HG03460 (cell line): Measurements from ENCODE around the gene ATOH8.

Source experiments
- ATAC-seq: cut with Tn5 transposase; IDR thresholded peaks from one replicate; pipeline ENCODE4 v1.9.1; 2021; ENCODE audit not compliant: unreplicated experiment

Gene ATOH8

DNA sequence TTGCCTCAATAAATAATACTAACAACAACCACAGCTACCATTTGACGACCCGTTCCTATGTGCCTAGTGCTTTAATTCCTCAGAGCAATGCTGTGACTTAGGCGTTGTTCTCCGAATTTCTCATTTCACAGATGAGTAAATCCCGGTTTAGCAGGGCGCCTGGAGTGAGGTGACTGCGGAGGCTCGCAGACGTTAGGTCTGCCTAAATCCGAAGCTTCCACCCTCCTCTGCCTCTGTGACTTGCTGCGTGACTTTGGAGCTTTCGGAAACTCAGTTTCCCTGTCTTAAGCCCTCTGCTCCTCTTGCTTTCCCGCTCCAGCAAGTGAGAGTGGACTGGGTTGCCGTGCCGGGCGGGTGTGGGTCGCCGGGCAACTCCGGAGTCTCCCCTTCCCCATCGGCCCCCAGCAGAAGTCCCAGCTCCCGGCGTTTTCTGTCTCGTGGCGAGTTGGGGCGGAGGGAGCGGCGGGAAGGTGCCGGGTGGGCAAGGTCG is 711 bp upstream of the ATOH8 start:
- ATAC-seq, result no peak

DNA sequence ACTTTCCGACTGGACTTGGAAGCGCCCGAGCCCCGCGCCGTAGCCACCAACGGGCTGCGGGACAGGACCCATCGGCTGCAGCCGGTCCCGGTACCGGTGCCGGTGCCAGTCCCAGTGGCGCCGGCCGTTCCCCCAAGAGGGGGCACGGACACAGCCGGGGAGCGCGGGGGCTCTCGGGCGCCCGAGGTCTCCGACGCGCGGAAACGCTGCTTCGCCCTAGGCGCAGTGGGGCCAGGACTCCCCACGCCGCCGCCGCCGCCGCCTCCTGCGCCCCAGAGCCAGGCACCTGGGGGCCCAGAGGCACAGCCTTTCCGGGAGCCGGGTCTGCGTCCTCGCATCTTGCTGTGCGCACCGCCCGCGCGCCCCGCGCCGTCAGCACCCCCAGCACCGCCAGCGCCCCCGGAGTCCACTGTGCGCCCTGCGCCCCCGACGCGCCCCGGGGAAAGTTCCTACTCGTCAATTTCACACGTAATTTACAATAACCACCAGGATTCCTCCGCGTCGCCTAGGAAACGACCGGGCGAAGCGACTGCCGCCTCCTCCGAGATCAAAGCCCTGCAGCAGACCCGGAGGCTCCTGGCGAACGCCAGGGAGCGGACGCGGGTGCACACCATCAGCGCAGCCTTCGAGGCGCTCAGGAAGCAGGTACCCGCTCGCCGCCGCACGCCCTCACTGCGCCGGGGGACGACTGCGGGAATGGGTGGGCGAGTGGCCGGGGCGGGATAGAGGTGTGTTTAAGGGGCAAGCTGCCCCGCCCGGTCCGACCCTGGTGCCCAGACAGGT is 713 bp downstream of the ATOH8 start:
- no peak for ATAC-seq

DNA sequence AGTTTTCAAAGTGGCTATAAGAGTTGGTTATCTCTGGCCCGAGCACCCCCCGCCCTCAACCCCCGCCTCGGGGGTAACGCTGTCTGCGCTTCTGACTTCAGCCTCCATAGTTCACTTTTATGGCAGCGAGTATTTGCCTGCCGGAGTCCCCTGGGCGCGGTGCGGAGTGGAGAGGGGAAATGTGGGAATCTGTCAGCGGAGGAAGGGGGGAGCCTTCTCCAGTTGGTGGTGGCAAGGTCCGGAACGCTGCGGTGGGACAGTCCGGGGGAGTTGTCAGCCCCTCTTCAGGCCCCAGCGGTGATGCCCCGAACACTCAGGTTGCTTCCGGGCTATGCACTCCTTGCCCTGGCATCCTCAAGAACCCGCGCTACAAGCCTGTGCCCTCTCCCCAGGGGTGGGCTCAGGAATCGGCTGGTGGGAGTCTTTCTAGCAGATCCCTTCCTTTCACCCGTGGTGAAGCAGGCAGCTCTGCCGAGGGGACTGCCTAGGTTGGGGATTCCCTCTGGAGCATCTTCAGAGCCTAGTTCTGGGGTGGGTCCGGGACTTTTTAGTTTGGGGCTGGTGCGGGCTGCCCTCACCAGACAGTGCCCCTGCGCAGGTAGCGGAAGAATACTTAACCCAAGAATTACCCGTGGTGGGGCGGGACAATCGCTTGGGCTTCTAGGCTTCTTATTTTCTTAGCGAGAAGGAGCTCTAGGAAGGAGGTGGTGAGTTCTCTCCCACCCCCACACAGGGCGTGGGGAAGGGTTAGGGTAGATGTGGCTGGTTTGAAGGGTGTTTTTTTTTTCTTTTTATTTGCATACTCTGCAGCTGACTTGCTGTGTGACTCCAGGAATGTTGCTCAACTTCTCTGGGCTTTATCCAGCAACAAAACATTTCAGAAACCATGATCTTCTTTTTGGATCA is 1.6 kb downstream of the ATOH8 start:
- ATAC-seq, result no peak

DNA sequence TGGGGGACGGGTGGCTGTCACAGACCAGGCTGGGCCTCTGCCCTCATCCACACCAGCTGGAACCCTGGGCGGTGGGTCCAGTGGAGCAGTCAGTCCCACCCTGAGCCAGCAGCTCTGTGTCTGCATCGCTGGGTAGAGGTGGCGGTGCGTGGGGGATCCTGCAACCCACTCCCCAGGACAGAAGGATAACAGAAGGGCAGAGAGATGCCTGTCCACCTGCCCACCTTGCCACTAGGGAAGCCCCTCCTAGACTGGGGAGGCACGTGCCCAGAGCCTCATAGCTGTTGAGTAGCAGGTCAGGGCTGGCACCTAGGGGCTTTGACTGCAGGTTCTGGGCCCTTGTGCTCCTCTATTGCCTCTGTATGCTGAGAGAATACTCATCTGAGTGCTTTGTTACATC is 2.4 kb downstream of the ATOH8 start:
- ATAC-seq, result no peak

DNA sequence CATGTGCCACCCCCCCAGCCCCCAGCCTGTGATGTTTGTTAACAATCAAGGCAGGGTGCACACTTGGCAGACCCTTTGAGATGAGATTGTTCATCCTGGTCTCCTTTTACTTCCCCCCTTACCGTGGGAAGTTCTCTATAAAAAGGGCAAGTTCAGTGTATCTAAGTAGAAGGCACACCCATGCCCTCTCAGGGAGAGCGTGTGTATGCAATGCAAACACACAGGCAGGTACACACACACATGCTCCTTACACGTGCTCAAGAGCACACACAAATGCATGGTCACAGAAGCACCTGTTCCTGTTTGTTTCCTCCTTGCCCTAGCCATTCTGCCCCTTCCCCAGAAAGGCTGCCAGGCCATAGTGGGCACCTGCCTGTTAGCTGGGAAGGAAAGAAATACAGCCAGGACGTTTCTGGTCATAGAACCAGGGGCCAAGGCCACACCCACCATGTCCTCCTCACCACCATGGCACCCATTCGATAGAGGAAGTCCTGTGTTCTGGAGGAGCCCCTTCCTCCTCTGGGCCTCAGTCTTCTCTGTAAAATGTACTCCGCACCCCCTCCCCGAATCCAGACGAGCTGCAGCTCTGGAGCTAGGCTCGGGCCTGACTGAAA is 3.1 kb downstream of the ATOH8 start:
- no peak for ATAC-seq

DNA sequence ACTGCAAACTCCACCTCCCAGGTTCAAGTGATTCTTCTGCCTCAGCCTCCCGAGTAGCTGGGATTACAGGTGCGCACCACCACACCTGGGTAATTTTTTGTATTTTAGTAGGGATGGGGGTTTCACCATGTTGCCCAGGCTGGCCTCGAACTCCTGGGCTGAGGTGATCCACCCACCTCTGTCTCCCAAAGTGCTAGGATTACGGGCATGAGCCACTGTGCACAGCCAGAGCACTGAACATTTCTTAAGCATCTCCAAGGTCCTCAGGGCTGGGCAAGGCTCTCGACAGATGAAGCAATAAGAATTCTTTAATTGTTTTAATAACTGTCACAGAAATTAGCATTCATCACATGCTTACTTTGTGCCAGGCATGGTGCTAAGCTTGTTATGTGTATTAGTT is 4.1 kb downstream of the ATOH8 start:
- ATAC-seq, result no peak

DNA sequence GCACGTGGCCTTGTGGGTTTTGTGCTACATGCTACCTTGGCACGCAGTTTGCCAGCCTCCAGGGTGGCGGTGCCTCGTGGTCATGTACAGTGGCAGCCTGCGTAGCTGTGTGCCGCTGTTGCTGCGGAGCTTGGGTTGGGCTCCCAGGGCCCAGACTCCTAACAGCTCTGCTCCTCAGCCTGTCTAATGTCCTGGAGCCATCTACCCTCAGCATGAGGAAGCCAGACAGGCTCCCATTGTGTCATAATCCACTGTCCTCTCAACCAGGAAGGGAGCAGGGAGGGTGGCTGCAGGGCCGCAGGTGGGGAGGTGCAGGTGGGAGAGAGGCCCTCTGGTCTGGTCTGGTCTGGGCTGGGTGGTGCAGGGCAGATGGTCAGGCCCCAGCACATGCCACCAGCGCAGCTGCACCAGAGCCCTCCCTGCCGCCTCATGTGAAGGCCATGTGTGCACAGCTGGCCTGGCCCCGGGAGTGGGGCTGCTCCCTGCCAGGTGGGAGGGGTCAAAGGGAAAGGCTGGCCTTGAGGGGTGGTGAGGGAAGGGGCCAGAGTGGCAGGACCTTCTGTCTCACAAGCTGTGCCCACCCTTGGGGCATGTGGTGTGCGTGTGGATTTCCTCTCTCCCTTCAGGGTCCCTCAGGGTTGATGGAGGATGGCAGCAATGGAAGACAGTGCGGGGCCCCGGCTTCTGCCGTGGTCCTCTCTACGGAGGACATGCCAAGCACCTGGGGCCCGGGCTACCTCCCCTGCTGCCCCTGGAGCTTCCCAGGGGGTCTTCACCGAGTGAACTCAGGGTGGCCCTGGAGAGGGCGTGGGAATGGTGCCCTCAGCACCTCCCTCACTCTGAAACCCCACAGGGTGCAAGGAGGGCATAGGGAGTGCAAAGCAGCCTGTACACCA is 4.8 kb downstream of the ATOH8 start:
- no peak for ATAC-seq

DNA sequence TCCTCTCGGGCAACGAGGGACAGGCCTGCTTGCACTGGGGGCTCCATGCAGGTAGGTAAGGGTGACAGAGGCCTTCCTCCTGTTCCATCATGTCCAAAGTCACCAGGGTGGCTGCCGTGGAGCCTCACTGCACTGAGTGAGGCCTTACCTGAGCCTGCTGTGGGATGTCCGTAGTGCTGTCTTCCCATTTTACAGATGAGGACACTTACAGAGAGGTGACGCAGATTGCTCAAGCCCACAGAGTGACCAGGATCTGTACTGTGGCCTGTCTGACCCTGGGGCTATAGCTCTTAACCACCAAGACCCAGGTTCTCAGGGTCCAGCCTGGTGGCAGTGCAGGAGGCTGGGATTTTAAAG is 5.4 kb downstream of the ATOH8 start:
- no peak for ATAC-seq

DNA sequence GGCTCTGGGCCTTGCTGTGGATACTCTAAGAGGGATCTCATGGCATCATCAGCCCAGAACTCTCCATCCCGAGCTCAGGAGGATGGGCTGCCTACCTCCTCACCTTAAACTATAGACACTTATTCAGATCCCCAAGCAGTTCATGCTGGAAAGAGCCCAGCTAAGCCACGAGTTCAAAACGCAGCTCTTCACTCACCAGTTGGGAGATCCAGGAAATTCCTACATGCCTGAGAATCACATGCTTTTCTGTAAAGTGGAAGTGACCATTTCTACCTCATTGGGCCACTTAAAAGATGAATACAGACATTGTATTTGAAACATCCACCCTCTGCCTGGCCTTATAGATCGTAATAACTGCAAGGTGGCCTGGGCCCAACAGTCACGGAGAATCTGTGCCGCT is 6.6 kb downstream of the ATOH8 start:
- no peak for ATAC-seq

DNA sequence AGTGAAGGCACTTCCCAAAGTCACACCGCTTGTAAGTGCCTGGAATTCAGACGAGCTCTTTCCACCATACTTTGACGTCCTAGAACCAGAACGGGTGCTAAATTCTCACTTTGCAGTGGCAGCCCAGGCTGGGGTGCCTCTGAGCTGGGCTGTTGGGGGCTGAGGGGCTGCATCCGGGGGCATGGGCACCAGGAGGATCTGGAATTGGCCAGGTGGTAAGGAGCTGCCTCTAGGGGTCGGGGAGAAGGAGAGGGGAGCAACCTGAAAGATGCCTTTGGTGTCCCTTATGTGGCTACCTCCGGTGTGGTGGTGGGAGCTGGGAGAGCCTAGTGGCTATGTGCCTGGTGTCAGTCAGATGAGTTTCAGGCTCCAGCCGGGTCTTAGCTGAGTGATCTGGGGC is 7.1 kb downstream of the ATOH8 start:
- no peak for ATAC-seq

DNA sequence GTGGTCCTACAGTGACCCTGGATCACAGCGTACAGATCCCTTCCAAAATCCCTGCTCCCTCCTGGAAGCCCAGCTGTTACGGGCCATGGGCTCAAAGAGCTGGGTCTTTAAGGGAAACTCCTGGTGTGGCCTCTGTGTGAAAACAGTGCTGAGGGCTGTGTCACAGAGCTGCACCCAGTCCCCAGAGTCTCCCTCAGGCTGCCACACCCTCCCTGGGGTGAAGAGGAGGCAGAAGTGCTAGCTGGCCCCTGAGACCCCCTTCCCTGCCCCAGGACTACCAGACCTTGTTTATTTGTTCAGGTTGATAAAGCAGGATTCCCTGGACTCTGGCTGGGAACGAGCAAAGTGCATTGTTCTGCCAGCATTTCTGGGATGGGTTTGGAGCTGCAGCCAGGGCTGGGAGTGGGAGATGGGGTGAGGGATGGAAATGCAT is 7.7 kb downstream of the ATOH8 start:
- ATAC-seq, result no peak

DNA sequence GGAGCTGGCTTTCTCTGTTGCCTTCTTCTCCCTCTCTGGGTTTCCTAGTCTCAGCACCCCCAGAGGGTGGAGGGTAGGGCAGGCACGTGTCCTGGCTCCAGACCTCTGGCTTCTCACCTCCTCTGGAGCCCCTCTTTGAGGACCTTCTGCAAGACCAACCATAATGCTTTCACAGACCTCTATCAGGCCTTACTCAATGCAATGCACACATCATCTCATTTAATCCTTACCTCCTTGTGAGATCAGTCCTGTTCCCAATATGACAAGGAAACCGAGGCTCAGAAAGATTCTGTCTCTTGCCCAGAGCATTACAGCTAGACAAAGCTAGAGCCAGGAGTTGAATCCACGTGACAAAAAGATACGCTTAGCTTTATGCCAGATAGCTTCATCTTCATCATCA is 8.2 kb downstream of the ATOH8 start:
- ATAC-seq, result no peak

DNA sequence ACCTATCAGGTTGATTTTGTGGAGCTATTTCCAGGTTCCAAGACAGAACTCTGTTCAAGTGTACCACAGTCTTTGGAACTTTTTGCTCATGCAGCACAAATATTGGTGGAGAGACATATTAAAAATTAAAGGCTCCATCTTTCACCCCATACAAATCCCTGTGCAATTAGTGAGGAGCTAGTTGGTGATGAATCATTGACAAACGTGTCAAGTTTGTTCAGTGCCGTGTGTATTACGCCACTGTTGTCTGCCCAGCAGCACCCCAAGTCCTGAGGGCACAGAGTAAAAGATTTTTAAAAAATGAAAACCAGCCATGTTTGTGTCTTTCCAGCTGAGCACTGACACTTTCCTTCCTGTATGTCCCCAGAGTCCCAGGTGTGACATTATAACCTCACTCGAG is 9.3 kb downstream of the ATOH8 start:
- ATAC-seq, result no peak

DNA sequence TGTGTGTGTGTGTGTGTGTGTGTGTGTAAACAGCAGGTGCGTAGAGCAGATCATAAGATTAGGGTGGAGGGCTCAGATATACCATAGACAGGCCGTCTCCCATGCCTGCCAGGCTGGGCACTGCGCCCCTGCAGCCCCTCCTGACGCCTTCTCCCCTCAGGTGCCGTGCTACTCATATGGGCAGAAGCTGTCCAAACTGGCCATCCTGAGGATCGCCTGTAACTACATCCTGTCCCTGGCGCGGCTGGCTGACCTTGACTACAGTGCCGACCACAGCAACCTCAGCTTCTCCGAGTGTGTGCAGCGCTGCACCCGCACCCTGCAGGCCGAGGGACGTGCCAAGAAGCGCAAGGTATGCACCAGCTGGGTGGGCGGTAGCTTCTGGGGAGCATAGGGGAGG is 10.0 kb downstream of the ATOH8 start:
- ATAC-seq, result no peak

DNA sequence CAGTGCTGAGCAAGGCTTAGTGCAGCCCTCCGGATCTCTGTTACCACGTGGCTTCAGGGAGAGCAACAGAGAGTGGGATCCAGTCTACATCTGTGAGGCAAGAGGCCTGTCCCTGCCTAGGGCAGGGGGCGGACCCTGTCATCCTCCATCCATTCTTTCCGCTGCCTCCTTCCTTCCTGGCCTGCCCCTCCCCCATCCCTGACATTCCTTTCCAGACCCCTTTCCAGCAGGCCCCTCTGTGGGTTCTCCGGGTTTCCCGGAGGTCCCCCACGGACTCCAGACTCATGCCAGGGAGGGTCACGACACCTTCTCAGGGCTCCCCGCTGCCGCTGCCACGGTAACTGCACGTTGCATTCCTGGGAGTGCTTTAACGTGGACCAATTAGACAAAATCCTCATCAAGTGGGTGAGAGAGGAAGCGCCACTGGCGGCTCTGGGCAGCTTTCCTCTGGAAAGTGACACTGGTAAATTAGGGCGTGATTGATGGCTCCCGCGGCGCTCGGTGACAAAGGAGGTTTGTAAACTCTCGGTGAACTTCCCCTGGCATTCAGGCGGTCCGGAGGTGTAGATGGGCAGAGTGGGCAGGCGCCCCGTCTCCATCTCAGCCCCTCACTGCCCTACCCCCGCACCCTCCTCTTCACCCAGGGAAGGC is 11.4 kb downstream of the ATOH8 start:
- no peak for ATAC-seq

DNA sequence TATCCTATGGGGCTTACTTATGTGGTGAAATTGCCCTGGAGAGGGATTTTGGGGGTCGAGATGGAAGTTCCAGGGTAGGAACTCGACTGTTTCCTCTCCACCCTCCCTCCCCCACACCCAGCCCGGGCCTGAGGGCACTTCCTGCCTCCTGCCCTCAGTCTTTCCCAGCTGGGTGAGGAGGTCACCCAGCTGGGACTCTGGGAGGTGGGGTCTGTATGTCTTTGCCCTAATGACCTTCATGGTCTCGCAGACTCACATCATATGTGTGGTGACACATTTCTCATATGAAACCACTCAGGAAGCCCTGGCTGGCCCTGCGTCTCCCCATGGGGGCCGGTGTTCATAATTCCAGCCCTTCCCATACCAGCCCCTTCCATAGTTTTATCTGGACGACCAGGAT is 12.4 kb downstream of the ATOH8 start:
- no peak for ATAC-seq

DNA sequence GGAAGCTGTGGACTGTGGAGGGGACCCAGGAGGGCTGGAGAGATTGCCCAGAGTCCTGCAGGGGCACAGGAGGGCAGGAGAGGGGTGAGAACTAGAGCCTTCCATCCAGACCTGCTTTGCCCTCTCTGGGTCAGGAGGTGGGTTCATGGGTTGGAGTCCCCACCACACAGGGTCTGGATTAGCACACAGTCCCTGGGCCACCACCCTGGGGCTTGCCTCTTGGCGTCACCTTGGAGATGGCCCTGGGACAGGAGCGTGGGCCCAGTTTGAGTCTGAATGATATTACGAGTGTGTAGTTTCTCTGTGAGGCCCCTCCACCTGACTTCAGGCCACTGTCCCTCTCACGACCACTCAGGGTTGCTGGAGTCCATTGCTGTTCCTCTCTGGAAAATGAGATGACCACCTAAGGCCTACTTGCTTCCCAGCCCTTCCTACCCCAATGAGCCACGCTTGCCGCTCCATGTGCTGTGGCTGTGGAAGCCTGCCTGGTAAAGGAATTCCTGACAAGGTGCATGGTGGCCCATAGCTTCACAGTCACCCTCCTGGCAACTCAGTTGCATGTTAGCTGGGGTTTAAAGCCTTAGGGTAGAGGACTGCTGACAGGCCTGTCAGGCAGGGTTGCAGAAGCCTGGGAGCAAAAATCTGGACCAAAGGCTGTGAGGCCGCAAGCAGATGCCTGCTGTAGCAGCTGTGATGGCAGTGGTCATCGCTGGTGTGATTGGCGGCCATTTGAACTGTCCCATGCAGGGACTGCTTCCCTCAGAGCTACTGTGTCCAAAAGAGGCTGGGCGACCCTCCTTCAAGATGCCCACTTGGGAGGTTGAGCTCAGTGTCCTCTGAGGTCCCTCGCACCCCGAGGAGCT is 14.2 kb downstream of the ATOH8 start:
- ATAC-seq, result no peak

DNA sequence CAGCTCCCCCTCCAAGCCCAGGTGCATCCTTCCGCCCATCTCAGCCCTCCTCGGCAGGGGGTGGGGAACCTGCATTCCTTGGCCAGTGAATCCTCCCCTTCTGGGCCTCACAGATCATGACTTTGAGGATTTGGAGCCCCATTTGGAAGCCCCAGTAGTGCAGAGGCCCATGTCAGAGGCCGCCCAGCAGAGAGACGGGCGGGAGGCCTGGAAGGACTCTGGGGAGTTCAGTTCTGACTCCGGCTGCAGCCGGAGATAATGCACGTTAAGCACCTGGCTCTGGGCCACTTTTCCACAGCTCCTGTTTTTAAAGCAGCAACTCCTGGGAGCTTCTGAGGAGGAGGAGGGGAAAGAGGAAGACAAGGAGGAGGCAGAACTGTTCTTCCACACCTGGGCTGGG is 14.9 kb downstream of the ATOH8 start:
- ATAC-seq, result no peak

DNA sequence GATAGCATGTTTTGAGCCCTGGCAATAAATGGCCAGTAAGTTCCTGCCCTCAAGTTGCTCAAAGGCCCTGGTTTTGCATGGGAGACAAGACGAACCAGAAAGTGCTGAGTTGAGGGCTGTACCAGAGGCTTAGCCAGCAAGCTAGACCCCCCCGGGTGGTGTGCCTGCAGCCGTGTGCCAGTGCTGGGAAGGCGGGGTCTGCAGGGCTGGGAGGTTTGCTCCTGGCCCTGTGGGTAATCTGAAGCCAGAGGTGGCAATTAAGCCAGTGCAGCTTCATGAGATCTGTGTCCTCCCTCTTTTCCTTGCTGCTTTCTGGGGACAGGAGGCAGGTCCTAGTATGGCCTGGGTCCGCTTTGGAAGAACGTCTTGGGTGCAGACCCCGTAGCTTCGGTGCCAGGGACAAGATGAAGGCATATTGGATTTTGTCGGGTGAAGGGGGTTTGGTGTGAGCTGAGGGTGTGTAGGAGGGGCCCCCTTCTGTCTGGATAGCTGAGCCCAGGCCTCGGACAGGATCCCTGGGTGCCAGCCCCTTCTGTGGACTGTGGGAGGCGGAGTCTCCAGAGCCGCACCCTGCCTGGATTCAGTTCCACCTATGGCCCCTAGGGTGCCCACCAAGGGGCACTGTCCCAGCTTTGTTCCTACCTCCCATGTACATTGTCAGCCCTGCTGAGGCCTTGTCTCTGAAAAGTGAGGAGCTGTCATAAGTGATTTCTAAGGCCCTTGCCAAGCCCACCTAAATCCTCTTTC is 15.6 kb downstream of the ATOH8 start:
- ATAC-seq, result no peak
